WERI-Rb-1 (cell line): Measurements from ENCODE around the gene IGBP1.

Source experiments
- DNase-seq: peaks from one replicate; pipeline ENCODE4 v3.0.0-alpha.2; 2020
- H3K27ac ChIP-seq: fragments of 250-450 bp; sonication (Bioruptor Pico); 2 replicates; pipeline ENCODE4 v1.5.1; 2020; ENCODE audit warnings: mild to moderate bottlenecking, moderate library complexity
- H3K27me3 ChIP-seq: fragments of 250-450 bp; sonication (Bioruptor Pico); 2 replicates; pipeline ENCODE4 v1.5.1; 2021; ENCODE audit warnings: mild to moderate bottlenecking, low read depth, moderate library complexity; ENCODE audit not compliant: insufficient read depth, severe bottlenecking
- H3K36me3 ChIP-seq: fragments of 250-450 bp; sonication (Bioruptor Pico); 2 replicates; pipeline ENCODE4 v1.5.1; 2020; ENCODE audit warnings: mild to moderate bottlenecking, moderate library complexity
- H3K4me3 ChIP-seq: 2 replicates; pipeline ENCODE4 v1.5.1; 2011; ENCODE audit warnings: low read depth, mild to moderate bottlenecking, control low read depth, low read length
- H3K9me3 ChIP-seq: fragments of 250-450 bp; sonication (Bioruptor Pico); 2 replicates; pipeline ENCODE4 v1.5.1; 2021; ENCODE audit warnings: mild to moderate bottlenecking, moderate library complexity; ENCODE audit not compliant: severe bottlenecking
- TF ChIP-seq, protein P1 (sequence below): IDR thresholded peaks from 2 replicates; pipeline ENCODE4 v1.5.1; 2011; ENCODE audit warnings: low read depth, mild to moderate bottlenecking, control low read depth, inconsistent platforms, low read length

IGBP1 gene

DNA sequence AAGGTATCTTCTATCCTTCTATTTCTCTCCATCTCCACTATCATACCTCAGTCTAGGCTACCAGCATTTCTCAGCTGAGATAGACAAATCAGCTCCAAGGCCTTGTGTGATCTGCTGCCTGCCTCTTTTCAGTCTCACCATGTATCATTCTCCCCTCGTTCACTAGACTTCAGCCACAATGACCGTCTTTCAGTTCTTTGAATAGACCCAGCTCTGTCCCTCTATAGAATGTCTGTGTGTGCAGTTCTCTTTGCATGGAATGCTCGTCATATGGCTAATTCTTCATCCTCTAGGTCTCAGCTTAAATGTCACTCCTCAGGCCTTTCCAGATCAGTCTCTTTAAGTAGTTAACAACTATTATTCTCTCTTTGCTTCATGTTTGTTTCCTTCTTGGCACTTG, 6.5 kb downstream of the IGBP1 start:
- Histone ChIP-seq H3K27ac (no peak overlapping the region), H3K4me3 (no peak overlapping the region), H3K9me3 (no peaks in the 10 kb centered on the region), H3K27me3 (peaks cover 8% of the 10 kb centered on the region), H3K36me3 (peaks cover 14% of the 10 kb centered on the region)
- TF ChIP-seq, protein P1, sequence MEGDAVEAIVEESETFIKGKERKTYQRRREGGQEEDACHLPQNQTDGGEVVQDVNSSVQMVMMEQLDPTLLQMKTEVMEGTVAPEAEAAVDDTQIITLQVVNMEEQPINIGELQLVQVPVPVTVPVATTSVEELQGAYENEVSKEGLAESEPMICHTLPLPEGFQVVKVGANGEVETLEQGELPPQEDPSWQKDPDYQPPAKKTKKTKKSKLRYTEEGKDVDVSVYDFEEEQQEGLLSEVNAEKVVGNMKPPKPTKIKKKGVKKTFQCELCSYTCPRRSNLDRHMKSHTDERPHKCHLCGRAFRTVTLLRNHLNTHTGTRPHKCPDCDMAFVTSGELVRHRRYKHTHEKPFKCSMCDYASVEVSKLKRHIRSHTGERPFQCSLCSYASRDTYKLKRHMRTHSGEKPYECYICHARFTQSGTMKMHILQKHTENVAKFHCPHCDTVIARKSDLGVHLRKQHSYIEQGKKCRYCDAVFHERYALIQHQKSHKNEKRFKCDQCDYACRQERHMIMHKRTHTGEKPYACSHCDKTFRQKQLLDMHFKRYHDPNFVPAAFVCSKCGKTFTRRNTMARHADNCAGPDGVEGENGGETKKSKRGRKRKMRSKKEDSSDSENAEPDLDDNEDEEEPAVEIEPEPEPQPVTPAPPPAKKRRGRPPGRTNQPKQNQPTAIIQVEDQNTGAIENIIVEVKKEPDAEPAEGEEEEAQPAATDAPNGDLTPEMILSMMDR: no peak
- no peak for DNase-seq

- H3K27me3 ChIP-seq: peaks cover 8% of the 10 kb centered on the region
- H3K36me3 ChIP-seq: peaks cover under 1% of the 10 kb centered on the region; the same call in 1 of the 2 replicates
- no peak for DNase-seq
- H3K9me3 ChIP-seq: no peaks in the 10 kb centered on the region
- TF ChIP-seq, protein P1: no peak
- no peak overlapping the region for H3K4me3 ChIP-seq
- no peak overlapping the region for H3K27ac ChIP-seq
Measured at GRCh38 chrX:70141373-70141772, 8.1 kb downstream of the IGBP1 start.

- H3K27ac ChIP-seq: no peak overlapping the region
- no peaks in the 10 kb centered on the region for H3K9me3 ChIP-seq
- H3K4me3 ChIP-seq: no peak overlapping the region
- TF ChIP-seq, protein P1: no peak
- no peak for DNase-seq
- peaks cover 4% of the 10 kb centered on the region; the same call in 1 of the 2 replicates for H3K36me3 ChIP-seq
- peaks cover 3% of the 10 kb centered on the region for H3K27me3 ChIP-seq
Measured at GRCh38 chrX:70166601-70167590, 33.6 kb downstream of the IGBP1 start.

DNA sequence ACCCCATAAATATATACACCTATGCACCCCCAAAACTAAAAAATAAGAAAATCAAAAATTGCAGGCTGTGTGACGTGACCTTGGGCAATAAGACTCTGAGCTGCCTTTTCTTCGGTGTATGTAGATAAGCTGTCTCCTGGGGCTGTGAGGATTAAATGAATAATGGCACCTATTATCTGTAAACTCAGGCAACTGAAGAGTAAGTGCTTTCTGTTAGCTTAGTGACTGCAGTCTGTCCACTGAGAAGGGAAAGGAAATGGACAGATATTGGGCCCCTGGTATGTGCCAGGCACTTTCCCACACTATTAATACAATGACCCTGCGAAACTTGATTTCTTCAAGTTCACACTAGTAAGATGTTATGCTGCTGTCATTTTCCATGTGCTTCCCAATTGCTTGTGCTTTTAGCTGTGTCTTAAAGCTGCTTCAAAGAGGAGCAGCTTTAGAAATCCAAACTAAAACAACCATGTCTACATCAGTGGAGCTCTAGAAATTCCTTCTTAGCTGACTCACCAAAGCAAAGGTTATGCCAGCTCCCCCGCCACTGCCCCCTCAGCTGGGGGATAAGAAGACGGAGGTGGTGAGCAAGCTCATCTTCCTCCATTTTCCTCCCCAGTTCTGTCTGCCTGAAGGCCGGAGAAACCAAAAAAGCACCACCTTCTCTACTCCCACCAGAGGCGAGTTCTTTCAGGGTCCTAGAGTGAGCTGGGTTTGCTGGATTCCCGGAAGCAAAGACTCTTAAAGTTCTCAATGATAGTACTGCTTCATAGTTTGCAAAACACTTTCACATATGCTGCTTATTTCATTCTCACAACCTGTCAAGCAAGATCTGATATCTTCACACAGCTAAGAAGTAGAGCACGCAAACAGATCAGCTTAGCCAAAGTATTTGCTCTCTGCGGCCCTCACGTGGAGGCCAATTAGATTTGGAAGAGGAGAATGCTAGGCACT, 35.3 kb downstream of the IGBP1 start:
- no peak for DNase-seq
- H3K9me3 ChIP-seq: no peaks in the 10 kb centered on the region
- peak overlapping the region; percentile 9; the same call in 1 of the 2 replicates for H3K4me3 ChIP-seq

DNA sequence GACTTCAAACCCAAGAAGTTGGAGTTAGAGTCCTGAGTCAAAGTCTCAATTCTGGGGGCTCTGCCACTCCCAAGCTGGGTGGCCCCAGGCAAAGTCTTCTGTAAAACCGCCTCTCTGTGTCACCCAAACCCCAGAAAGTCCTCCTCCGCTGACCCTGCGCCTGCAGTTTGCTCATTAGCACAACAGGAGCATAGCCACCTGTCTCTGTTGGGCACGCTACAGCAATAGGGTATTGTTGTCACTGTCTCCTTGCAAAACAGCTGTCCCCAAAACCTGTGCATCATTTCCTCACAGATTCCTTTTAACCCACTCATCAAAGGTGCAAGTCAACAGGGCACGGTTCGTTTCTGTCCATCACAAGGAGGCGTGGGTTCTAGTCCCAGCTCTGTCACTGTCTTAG, 36.0 kb downstream of the IGBP1 start:
- TF ChIP-seq, protein P1: no peak
- no peaks in the 10 kb centered on the region; the same call in 1 of the 2 replicates for H3K36me3 ChIP-seq
- H3K4me3 ChIP-seq: no peak overlapping the region
- no peak overlapping the region for H3K27ac ChIP-seq
- no peak for DNase-seq
- peaks cover 5% of the 10 kb centered on the region for H3K27me3 ChIP-seq
- H3K9me3 ChIP-seq: no peaks in the 10 kb centered on the region

More for the DNA sequence above, 35.3 kb downstream of the IGBP1 start:
- Histone ChIP-seq H3K27ac (peak overlapping the region; percentile 24), H3K27me3 (peaks cover 5% of the 10 kb centered on the region), H3K36me3 (peaks cover 4% of the 10 kb centered on the region; the same call in 1 of the 2 replicates)
- TF ChIP-seq, protein P1: no peak
